ENCODE data around the gene DHX15.

The DHX15 gene

DNA sequence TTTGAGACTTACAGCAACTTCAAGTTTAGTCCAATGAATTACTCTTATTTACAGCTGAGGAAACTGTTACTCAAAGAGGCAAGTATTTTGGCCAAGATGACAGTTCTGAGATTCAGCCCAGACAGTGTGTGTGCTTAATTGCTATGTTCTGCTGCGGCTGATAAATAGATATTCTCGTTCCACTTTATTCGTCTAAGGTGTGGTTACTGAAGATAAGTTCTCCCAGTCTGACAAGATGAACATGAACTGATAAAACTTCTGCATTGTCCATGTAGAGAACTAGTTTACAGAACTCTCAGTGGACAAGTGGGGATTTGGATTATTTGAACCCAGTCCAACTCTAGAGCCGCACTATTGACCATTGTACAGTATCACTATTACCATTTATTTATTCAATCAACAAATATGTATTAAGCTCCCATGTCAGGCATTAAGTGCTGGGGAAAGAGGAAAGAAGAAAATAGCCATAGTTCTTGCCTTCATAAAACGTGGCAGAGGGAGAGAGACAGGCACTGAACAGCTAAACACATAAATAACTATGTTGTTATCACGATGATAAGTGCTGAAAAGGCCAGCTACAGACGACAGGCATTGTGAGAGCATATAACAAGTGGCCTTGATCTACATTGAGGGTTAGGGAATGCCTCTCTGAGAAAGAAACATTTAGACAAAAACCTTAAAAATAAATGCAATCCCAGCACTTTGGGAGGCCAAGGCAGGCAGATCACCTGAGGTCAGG, 4.0 kb upstream of the DHX15 start:
- Histone ChIP-seq H3K4me3 (ENCODE audit: low read depth in 1 of 2, low read length in 1 of 2) (no peak overlapping the region), H3K36me3 (no peaks in the 10 kb centered on the region), H3K9me3 (no peaks in the 10 kb centered on the region), H3K27me3 (no peaks in the 10 kb centered on the region), H3K4me1 (ENCODE audit: control insufficient read depth in 1 of 2, insufficient read depth in 1 of 2, low read depth in 1 of 2, low read length in 1 of 2) (peaks cover 3 to 7% of the 10 kb centered on the region in 2 experiments), H3K27ac (no peak overlapping the region)
- TF ChIP-seq CTCF (IDR thresholded peaks at IDR 0.05): no peak

DNA sequence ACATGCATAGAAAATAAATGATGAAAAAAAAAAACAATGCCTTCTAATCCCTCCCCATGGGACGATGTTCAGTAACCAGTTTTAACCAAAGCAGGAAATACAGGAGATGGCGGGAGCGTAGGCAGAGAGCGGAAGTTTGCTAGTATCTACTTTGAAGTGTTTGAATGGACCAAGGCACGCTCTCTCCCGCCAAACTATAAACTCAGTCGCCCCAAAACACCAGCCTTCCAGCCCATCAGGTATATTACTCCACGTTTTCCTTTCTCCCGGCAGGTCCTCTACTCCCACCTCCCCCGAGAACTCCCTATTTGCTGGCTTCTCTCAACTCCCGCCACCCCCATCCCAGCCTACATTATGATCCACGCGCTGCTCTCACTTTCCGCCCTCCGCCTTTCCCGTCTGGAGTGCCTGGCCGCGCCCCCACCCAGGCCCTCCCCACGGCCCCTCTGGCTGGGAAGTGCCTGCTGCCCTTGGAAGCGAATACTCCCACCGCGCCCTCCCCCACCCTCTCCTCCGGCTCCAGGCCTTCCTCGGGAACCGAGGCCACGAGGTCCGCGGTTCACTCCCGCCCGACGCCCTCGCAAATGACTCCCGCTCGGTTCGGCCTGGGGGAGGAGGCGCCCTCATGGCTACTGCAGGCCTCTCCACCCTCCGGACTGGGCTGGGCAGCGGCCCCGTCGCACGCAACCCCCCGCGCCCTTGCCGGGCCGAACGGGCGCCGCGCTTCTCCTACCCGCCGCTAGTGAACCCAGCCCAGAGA, 723 bp downstream of the DHX15 start:
- no peak for TF ChIP-seq CTCF (IDR thresholded peaks at IDR 0.05)
- Histone ChIP-seq H3K9me3 (no peaks in the 10 kb centered on the region), H3K27me3 (no peaks in the 10 kb centered on the region), H3K4me3 (ENCODE audit: low read depth in 1 of 2, low read length in 1 of 2) (peak overlapping the region; percentile 90 to 99), H3K4me1 (ENCODE audit: control insufficient read depth in 1 of 2, insufficient read depth in 1 of 2, low read depth in 1 of 2, low read length in 1 of 2) (peaks cover 21 to 26% of the 10 kb centered on the region in 2 experiments), H3K36me3 (no peaks in the 10 kb centered on the region), H3K27ac (peak overlapping the region; percentile 79)

- Histone ChIP-seq H3K27ac (no peak overlapping the region), H3K27me3 (no peaks in the 10 kb centered on the region), H3K4me1 (ENCODE audit: control insufficient read depth in 1 of 2, insufficient read depth in 1 of 2, low read depth in 1 of 2, low read length in 1 of 2) (peaks cover 27 to 35% of the 10 kb centered on the region in 2 experiments), H3K9me3 (no peaks in the 10 kb centered on the region), H3K36me3 (no peaks in the 10 kb centered on the region), H3K4me3 (ENCODE audit: low read depth in 1 of 2, low read length in 1 of 2) (peak overlapping the region in 1 of 2 experiments; percentile 99)
- TF ChIP-seq CTCF (IDR thresholded peaks at IDR 0.05): no peak
Observed at GRCh38 chr4:24582235-24582832, 2.0 kb downstream of the DHX15 start.

GRCh38 chr4:24578364-24578763, 6.0 kb downstream of the DHX15 start:
- Histone ChIP-seq H3K36me3 (peaks cover 27% of the 10 kb centered on the region), H3K4me3 (ENCODE audit: low read depth in 1 of 2, low read length in 1 of 2) (no peak overlapping the region), H3K27me3 (no peaks in the 10 kb centered on the region), H3K4me1 (ENCODE audit: control insufficient read depth in 1 of 2, insufficient read depth in 1 of 2, low read depth in 1 of 2, low read length in 1 of 2) (peaks cover 24 to 28% of the 10 kb centered on the region in 2 experiments), H3K9me3 (no peaks in the 10 kb centered on the region), H3K27ac (peak overlapping the region; percentile 53)
- TF ChIP-seq CTCF (IDR thresholded peaks at IDR 0.05): no peak

DNA sequence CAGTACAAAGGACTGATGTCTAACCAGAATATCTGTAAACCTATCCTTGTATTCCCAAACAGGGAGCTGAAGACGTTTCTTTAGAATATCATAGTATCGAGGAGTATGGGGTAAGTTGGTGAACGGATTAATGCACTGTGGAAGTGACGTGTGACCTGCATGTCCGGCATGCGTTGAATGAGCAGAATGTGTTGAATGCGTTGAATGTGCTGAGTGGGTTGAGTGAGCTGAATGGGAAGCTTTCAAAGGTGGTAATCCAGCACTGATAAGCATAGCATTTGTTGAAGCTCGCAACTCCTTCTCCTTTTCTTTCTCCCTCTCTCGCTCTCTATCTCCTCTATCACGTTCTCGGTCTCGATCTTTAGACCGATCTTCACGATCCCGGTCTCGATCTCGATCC, 8.1 kb downstream of the DHX15 start:
- peaks cover 29% of the 10 kb centered on the region for H3K36me3 ChIP-seq
- H3K4me1 ChIP-seq (ENCODE audit: control insufficient read depth in 1 of 2, insufficient read depth in 1 of 2, low read depth in 1 of 2, low read length in 1 of 2): peaks cover 6 to 17% of the 10 kb centered on the region in 2 experiments
- no peak overlapping the region for H3K27ac ChIP-seq
- no peak overlapping the region for H3K4me3 ChIP-seq (ENCODE audit: low read depth in 1 of 2, low read length in 1 of 2)
- no peaks in the 10 kb centered on the region for H3K9me3 ChIP-seq
- no peaks in the 10 kb centered on the region for H3K27me3 ChIP-seq
- no peak for TF ChIP-seq CTCF (IDR thresholded peaks at IDR 0.05)

Data from neutrophil (primary cell).